LHCN-M2 (cell line): ENCODE measurements around the gene PSMC3IP. TPM values are rescaled to one million over a fixed set of nuclear protein-coding genes. Genes with fewer than 3 reads are reported as not detected.
"Not testable (repeated sequence)": the region's sequence is repeated elsewhere in the genome, so short reads cannot be mapped to it uniquely, and the experiment has no call there.

ENCODE experiments used
- DNase-seq: peaks from one replicate; pipeline ENCODE4 v3.0.0-alpha.2; 2012; ENCODE audit warnings: low read depth
- polyA plus RNA-seq: library from polyadenylated mRNA; unstranded; fragments of >200 nt; gene quantifications from one replicate; pipeline ENCODE4 v1.2.1, GENCODE V29; 2012; ENCODE audit warnings: missing spikeins
- total RNA-seq: library from RNA; depleted of rRNA; stranded (reverse); fragments of >200 nt; gene quantifications from 2 replicates; pipeline ENCODE4 v1.2.3, GENCODE V29; 2014; rRNA removed

The PSMC3IP gene
- total RNA-seq, result 23.2 and 32.4 TPM in 2 replicates
- 20.1 TPM for polyA plus RNA-seq

GRCh38 chr17:42577532-42578281, at the start of gene PSMC3IP:
TSS of gene PSMC3IP (minus strand) at chr17:42577729. CDS start at chr17:42577686, 43 bp downstream.
- peak; percentile 92 for DNase-seq

DNA sequence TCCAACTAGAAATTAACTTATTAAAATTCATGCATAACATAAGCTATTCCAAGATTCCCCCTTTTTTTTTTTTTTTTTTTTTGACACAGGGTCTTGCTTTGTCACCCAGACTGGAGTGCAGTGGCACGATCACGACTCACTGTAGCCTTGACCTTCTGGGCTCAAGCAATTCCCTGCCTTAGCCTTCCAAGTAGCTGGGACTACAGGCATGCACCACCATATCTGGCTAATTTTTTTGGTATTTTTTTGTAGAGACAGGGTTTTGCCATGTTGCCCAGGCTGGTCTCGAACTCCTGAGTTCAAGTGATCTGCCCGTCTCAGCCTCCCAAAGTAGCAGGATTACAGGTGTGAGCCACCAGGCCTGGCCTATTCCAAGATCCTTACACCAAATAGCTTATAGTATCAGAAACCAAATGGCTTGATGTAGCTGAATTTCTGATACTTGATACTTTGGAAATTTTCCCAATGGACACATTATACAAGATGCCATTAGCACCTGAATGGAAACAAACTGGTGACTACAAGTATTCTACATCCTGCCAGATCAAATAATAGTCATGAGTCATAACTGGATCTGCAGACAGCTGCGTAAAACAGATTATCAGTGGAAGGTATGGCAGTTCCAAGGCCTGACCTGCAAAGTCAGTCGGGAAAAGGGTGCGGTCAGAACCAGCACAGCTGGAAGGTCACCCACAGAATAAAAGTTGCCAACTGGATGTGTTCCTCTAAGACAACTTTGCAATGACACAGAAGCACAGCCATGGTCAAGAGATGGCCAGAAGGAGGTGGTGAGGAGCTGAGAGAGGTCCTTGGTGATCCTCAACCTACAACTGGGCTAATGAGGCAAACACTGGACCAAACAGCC, 46.4 kb upstream of the PSMC3IP start:
- peak; percentile 85 for DNase-seq

DNA sequence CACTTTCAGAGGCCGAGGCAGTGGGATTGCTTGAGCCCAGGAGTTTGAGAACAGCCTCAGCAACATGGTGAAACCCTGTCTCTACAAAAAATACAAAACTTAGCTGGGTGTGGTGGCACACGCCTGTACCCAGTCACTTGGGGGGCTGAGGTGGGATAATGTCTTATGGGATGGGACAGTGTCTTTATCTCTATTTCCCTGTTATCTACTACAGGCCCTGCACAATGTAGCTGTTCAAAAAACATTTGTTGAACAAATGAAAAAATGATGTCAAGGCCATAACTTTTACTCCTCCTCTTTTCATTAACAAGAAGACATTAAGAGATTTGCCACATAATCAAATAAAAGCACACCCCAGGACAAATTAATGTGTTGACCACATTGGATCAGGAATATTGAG, 45.7 kb upstream of the PSMC3IP start:
- DNase-seq, result no peak

GRCh38 chr17:42621987-42622386, 44.5 kb upstream of the PSMC3IP start:
- not testable (repeated sequence) for DNase-seq

DNA sequence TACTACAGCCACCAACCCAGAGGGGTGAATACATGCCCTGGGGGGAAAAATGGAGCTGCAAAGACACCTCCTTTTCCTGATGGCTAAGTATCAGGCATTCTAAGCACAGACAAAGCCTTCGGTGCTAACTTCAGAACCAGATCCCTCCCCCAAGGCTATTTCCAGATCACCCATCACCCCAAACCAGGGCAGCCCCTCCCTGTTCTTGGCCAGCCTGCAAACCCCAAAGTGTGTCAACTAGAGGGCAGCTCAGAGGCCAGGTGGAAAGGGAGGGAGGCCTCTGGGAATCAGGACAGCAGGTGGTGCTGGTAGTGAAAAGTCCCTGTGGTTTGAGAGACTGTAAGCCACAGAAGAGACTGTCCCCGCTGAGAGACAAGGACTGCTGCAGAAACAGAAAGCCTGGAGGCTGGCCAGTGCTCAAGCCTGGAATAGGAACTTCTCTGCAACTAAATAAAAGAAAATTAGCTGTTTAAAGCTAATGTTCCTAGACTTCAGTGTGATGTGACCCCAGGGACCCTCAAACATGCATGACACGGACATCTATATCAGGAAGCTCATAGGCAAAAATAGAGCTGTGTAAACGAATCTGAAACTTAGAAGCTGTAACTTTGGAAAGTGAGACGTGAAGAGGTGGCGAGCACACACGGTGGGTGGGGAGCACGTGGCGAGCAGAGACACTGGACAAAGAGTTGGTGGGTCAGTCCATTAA, 41.1 kb upstream of the PSMC3IP start:
- DNase-seq, result peak; percentile 93

DNA sequence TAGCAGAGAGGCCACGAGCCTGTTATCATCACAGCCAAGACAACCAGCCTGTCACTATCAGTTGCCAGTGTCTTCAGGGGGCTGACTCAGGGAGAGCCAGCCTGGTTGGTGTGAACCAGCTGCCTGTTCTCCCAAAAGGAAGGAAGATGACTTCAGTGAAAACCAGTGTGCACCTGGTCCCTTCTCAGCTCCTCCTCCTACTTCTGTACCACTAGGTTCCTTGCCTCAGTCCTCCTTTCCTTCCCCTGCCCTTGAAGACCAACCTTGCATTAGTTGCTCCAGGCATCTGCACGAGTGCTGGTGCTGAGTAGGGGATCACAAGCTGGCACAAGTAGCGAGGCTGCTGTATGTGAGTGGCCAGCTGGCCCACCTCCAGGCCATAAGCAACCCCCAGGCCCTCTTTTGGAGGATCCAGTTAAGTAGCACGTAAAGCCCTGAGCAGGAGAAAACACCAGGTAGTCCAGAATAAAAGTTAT, 40.5 kb upstream of the PSMC3IP start:
- peak; percentile 42 for DNase-seq

- no peak for DNase-seq
These were observed 36.3 kb upstream of the PSMC3IP start for GRCh38 chr17:42613699-42614295.

DNA sequence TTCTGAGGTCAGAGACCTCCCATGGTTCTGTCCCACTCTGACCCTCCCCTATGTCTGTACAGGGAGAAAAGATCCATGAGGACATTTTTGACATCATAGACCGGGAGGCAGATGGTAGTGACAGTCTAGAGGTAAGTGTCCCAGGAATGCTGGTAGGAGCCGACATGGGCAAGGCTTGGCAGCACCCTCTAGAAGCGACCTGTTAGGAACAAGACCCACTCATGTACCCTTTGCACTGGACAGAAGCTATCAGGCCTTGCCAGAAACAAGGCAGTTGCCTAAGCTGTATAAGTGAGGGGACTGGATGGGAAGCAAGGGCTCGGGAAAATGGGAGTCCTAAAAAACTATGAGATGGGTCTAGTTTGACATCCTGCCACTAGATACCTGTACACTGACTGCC, 34.5 kb upstream of the PSMC3IP start:
- no peak for DNase-seq

DNA sequence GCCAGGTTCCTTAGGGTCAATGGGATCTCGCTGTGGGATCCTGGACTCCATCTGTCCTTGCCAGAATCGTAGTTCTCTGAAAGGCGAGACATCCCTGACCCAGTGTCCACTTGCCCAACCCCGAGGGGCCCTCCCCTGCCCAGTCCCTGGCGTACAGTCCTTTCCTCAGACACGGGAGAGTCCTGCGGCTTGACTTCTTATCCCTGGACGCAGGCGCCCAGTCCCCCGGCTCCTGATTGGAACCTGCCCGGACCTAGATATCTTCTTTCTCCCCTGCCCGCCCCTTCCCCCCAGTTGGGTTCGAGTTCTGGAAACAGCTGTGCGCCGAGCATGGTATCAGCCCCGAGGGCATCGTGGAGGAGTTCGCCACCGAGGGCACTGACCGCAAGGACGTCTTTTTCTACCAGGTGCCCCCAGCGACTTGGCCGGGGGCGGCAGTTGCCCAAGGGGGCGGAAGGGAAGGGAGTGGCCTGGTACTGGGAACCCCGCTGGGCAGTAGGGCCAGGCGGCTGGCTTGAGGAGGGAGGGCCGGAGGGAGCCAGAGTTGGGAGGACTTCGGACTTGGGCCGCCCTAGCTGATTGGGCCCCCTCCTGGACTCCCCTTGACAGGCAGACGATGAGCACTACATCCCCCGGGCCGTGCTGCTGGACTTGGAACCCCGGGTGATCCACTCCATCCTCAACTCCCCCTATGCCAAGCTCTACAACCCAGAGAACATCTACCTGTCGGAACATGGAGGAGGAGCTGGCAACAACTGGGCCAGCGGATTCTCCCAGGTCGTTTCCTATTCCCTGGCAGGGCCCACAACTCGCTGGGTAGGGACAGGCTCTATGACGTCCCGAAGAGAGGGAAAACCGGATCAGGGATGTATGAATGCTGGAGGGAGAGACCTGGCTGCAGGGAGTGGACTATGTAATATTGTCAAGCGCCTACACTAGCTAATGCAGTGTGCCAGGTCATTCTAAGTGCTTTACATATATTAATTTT, 32.6 kb upstream of the PSMC3IP start:
- DNase-seq, result peak; percentile 56

GRCh38 chr17:42609182-42609813, 31.8 kb upstream of the PSMC3IP start, which contains the start of the genes RETREG3 and TUBG1:
TSS of gene RETREG3 (minus strand) at chr17:42609374. CDS start at chr17:42609324, 50 bp downstream.
TSS of gene TUBG1 (plus strand) at chr17:42609683. CDS start at chr17:42609738, 55 bp downstream.
- peak; percentile 99 for DNase-seq

- peak; percentile 2 for DNase-seq
These were observed 31.0 kb upstream of the PSMC3IP start for GRCh38 chr17:42608305-42609181.

DNA sequence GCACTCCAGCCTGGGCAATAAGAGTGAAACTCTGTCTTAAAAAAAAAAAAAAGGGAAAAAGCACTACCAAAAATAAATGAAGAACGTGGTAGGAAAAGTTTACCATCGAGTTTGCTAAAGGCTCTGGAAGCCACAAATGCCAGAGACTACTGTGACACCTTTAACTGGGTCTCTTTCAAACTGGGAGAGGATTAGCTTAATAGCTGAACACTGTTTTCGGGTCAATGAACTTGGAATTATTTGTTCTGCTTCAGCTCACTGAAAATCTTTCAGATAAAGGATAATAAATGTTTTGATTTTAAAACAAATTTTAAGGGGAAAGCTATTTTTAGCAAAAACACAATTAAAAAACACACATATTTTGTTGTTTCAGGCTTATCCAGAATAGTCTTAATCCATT, 30.2 kb upstream of the PSMC3IP start:
- no peak for DNase-seq

DNA sequence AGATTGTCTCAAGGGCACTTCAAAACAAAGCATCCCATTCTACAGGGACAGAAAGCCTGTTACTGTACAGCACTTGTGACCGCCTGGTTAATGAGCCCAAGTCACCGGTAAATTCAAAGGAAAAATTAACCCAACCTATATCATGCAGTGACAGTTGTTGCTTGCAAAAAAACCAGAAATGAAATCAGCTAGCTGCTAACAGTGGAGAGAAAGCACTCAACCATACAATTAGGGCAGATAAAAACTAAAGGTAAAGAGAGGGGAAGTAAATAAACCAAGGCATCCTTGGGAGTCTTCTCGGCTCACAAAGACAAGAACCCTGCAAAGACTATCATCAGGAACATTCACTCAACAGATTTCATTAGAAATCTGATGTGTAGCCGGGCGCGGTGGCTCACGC, 25.8 kb upstream of the PSMC3IP start:
- no peak for DNase-seq

DNA sequence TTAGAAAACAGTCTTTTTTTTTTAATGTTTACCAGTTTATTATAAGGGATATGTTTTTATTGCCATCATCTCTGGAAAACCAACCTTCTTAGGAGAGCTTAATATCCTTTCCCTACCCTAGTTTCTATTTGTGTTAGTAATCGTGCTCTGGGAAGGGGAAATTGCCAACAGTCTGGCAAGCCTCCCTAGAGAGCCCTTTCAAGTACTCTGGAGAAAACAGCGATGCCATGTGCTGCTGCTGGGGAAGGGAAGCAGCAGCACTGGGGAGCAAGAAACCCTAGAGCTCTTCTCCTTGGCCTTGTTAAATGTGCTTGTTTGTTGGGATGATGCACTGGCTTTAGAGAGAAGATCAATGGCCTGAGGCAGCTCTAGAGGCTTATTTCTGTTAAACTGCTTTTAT, 21.4 kb upstream of the PSMC3IP start:
- no peak for DNase-seq

- DNase-seq, result no peak
These were observed 18.9 kb upstream of the PSMC3IP start for GRCh38 chr17:42596386-42596785.

DNA sequence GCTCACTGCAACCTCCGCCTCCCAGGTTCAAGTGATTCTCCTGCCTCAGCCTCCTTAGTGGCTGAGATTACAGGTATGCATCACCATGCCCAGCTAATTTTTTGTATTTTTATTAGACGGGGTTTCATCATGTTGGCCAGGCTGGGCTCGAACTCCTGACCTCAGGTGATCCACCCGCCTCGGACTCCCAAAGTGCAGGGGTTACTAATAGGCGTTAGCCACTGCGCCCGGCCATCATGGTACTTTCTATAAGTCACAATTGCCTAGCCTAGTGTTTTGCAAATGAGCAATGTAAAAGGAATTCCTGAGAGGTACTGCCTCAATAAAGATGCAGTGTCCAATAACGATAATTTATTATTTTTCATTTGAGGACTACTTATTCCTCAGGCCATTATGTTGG, 13.9 kb upstream of the PSMC3IP start:
- no peak for DNase-seq

DNA sequence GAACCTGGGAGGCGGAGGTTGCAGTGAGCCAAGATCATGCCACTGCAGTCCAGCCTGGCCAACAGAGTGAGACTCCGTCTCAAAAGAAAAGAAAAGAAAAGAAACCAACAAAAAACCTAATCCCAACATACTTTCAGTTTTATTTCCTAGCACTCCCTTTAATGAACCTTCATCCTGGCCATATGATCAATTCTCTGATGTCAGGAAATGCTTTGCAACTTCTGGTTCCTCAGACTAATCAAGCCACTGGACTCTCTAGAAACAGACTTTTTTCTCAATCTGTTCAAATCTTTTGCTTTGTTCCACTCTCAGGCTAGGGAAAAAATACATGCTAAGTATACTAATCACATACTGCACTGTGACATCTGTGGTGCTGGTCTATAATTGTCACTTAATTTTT, 13.4 kb upstream of the PSMC3IP start:
- DNase-seq, result no peak

- DNase-seq, result no peak
These were observed 9.1 kb upstream of the PSMC3IP start for GRCh38 chr17:42586514-42587230.
